HG02759 (cell line): ENCODE measurements around the gene KRTAP22-1.

Experiments used
- ATAC-seq: cut with Tn5 transposase; IDR thresholded peaks from one replicate; pipeline ENCODE4 v1.9.1; 2021; ENCODE audit warnings: mild to moderate bottlenecking, moderate library complexity; ENCODE audit not compliant: unreplicated experiment

KRTAP22-1 gene

GRCh38 chr21:30600787-30601186 lies at the start of gene KRTAP22-1:
TSS of gene KRTAP22-1 (plus strand) at chr21:30601087.
- ATAC-seq, result no peak

GRCh38 chr21:30552782-30553181 lies 48.1 kb upstream of the KRTAP22-1 start:
- ATAC-seq, result no peak

GRCh38 chr21:30555095-30555494 lies 45.8 kb upstream of the KRTAP22-1 start:
- no peak for ATAC-seq

GRCh38 chr21:30561264-30561895 lies 39.5 kb upstream of the KRTAP22-1 start, which contains the start of gene KRTAP19-7:
TSS of gene KRTAP19-7 (minus strand) at chr21:30561314. CDS start at chr21:30561289, 25 bp downstream.
- no peak for ATAC-seq

GRCh38 chr21:30561957-30562356 lies 38.9 kb upstream of the KRTAP22-1 start:
- ATAC-seq, result no peak

GRCh38 chr21:30563072-30563471 lies 37.8 kb upstream of the KRTAP22-1 start:
- no peak for ATAC-seq

GRCh38 chr21:30563630-30564029 lies 37.3 kb upstream of the KRTAP22-1 start:
- ATAC-seq, result no peak

- ATAC-seq, result no peak
Observed at GRCh38 chr21:30567617-30568016, 33.3 kb upstream of the KRTAP22-1 start.

- no peak for ATAC-seq
Observed at GRCh38 chr21:30577766-30578165, 23.1 kb upstream of the KRTAP22-1 start.

- no peak for ATAC-seq
Observed at GRCh38 chr21:30579346-30579745, 21.5 kb upstream of the KRTAP22-1 start.

- no peak for ATAC-seq
Observed at GRCh38 chr21:30580132-30580531, 20.8 kb upstream of the KRTAP22-1 start.

GRCh38 chr21:30582870-30583269 lies 18.0 kb upstream of the KRTAP22-1 start:
- ATAC-seq, result no peak

- ATAC-seq, result no peak
Observed at GRCh38 chr21:30590297-30590696, 10.6 kb upstream of the KRTAP22-1 start, which contains the start of gene KRTAP22-2. TSS of gene KRTAP22-2 (minus strand) at chr21:30590397.

- ATAC-seq, result no peak
Observed at GRCh38 chr21:30592140-30592539, 8.7 kb upstream of the KRTAP22-1 start, which contains the start of gene KRTAP6-3. TSS of gene KRTAP6-3 (plus strand) at chr21:30592440. CDS start at chr21:30592446, 6 bp downstream.

GRCh38 chr21:30598802-30599201 lies 2.1 kb upstream of the KRTAP22-1 start, which contains the start of gene KRTAP6-2:
TSS of gene KRTAP6-2 (minus strand) at chr21:30598902. CDS start at chr21:30598874, 28 bp downstream.
- ATAC-seq, result no peak

- ATAC-seq, result no peak
Observed at GRCh38 chr21:30605968-30606367, 5.1 kb downstream of the KRTAP22-1 start.

GRCh38 chr21:30612132-30612531 lies 11.2 kb downstream of the KRTAP22-1 start:
- no peak for ATAC-seq

GRCh38 chr21:30613836-30614235 lies 12.9 kb downstream of the KRTAP22-1 start, which contains the start of gene KRTAP6-1:
TSS of gene KRTAP6-1 (minus strand) at chr21:30613930. CDS start at chr21:30613904, 26 bp downstream.
- ATAC-seq, result no peak

GRCh38 chr21:30615199-30615598 lies 14.3 kb downstream of the KRTAP22-1 start:
- no peak for ATAC-seq

- no peak for ATAC-seq
Observed at GRCh38 chr21:30616125-30616524, 15.2 kb downstream of the KRTAP22-1 start, which contains the start of gene KRTAP20-1. TSS of gene KRTAP20-1 (plus strand) at chr21:30616425. CDS start at chr21:30616455, 30 bp downstream.

- no peak for ATAC-seq
Observed at GRCh38 chr21:30620080-30620479, 19.2 kb downstream of the KRTAP22-1 start.

- ATAC-seq, result no peak
Observed at GRCh38 chr21:30620522-30620921, 19.6 kb downstream of the KRTAP22-1 start, which contains the start of gene KRTAP20-4. TSS of gene KRTAP20-4 (plus strand) at chr21:30620627.
